Measurements from ENCODE around the gene NOS3. TPM values are rescaled to one million over a fixed set of nuclear protein-coding genes. Genes with fewer than 3 reads are reported as not detected.

Gene NOS3
- total and polyA plus RNA-seq, 9 of the 15 experiments (the other 6 are each of a cell fraction or from before 2014, with no cell fraction given), result 1.1 to 121 (median 23.6) TPM

GRCh38 chr7:150962553-150963399, 28.0 kb upstream of the NOS3 start (continued):
- TF ChIP-seq ZNF518B (CRISPR knock-in tag; IDR thresholded peaks at IDR 0.05) (no peak), RBM39 (optimal IDR thresholded peaks at IDR 0.05; ENCODE audit: low read depth, low read length) (no peak), KAT8 (IDR thresholded peaks at IDR 0.05; ENCODE audit: low read depth) (no peak), KLF1 (tag; IDR thresholded peaks at IDR 0.05) (no peak), SNAPC5 (CRISPR knock-in tag; IDR thresholded peaks at IDR 0.05) (no peak), HCFC1 (IDR thresholded peaks at IDR 0.05; ENCODE audit: low read depth, low read length) (peak; percentile 36; the same call in 1 of the 2 replicates), L3MBTL2 (IDR thresholded peaks at IDR 0.05) (peak; percentile 80), PHF8 (IDR thresholded peaks at IDR 0.05; ENCODE audit: borderline replicate concordance, low read length) (peak; percentile 14; the same call in 1 of the 2 replicates), TEAD4 (IDR thresholded peaks at IDR 0.05; ENCODE audit: low read length) (no peak), TEAD4 (CRISPR knock-in tag; IDR thresholded peaks at IDR 0.05; ENCODE audit: borderline replicate concordance) (no peak), ZNF274 (IDR thresholded peaks at IDR 0.05; ENCODE audit: borderline replicate concordance, low read depth, low read length) (no peak), NFATC3 (IDR thresholded peaks at IDR 0.05) (no peak), ZNF316 (IDR thresholded peaks at IDR 0.05) (no peak), ZBED1 (IDR thresholded peaks at IDR 0.05) (no peak), GTF2F1 (IDR thresholded peaks at IDR 0.05; ENCODE audit: low read depth, low read length) (no peak), ELK3 (CRISPR knock-in tag; IDR thresholded peaks at IDR 0.05) (no peak), CBX5 (IDR thresholded peaks at IDR 0.05; ENCODE audit: borderline replicate concordance, low read depth) (no peak), CHD2 (IDR thresholded peaks at IDR 0.05; ENCODE audit: low read depth, low read length) (no peak), THRA (IDR thresholded peaks at IDR 0.05) (no peak), PHF20 (IDR thresholded peaks at IDR 0.05; ENCODE audit: partially characterized antibody) (no peak), ZNF280B (CRISPR knock-in tag; IDR thresholded peaks at IDR 0.05) (no peak), ZNF436 (CRISPR knock-in tag; IDR thresholded peaks at IDR 0.05) (no peak)

Data from K562 (cell line).